ENCODE data around the gene MRE11.

DNA sequence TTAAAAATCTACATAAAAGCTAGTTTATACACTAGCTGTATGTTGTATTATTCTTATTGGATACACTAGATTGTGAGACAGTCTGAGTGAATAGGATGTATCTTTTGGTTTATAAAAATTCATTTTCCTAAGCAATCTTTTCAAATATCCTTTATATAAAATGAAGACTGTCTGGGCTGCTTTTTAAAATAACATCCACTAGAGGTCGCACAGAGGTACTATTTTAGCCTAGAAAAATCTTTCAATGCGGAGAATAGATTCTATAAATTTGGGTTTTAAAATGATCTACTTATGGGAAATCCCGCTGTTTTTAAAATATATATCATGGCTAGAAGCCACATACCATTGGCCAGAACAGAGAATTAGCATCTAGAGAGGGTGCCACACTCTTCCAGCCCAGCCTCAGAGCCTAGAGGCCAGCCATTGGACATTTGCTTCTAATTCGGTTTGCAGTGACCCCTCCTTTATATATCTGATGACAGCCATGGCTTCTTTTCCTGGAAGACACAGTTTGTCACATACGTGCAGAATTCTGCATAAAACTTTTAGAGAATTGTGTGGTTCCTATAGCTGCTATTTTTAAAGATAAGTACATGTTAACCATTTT, 25.9 kb upstream of the MRE11 start:
- TF ChIP-seq, protein P1, sequence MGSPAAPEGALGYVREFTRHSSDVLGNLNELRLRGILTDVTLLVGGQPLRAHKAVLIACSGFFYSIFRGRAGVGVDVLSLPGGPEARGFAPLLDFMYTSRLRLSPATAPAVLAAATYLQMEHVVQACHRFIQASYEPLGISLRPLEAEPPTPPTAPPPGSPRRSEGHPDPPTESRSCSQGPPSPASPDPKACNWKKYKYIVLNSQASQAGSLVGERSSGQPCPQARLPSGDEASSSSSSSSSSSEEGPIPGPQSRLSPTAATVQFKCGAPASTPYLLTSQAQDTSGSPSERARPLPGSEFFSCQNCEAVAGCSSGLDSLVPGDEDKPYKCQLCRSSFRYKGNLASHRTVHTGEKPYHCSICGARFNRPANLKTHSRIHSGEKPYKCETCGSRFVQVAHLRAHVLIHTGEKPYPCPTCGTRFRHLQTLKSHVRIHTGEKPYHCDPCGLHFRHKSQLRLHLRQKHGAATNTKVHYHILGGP (tag by site-specific recombination; IDR thresholded peaks at IDR 0.05) = no peak
- TF ChIP-seq ZNF521 (tag by site-specific recombination; IDR thresholded peaks at IDR 0.05) (no peak), ZNF16 (tag by site-specific recombination; IDR thresholded peaks at IDR 0.05; ENCODE audit: low read depth) (no peak), KLF1 (tag by site-specific recombination; IDR thresholded peaks at IDR 0.05) (no peak), ZNF626 (tag by site-specific recombination; IDR thresholded peaks at IDR 0.05) (no peak), ZNF37A (tag by site-specific recombination; IDR thresholded peaks at IDR 0.05) (no peak)
- TF ChIP-seq, protein P2, sequence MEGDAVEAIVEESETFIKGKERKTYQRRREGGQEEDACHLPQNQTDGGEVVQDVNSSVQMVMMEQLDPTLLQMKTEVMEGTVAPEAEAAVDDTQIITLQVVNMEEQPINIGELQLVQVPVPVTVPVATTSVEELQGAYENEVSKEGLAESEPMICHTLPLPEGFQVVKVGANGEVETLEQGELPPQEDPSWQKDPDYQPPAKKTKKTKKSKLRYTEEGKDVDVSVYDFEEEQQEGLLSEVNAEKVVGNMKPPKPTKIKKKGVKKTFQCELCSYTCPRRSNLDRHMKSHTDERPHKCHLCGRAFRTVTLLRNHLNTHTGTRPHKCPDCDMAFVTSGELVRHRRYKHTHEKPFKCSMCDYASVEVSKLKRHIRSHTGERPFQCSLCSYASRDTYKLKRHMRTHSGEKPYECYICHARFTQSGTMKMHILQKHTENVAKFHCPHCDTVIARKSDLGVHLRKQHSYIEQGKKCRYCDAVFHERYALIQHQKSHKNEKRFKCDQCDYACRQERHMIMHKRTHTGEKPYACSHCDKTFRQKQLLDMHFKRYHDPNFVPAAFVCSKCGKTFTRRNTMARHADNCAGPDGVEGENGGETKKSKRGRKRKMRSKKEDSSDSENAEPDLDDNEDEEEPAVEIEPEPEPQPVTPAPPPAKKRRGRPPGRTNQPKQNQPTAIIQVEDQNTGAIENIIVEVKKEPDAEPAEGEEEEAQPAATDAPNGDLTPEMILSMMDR (tag by site-specific recombination; IDR thresholded peaks at IDR 0.05) = no peak
- TF ChIP-seq, protein P3, sequence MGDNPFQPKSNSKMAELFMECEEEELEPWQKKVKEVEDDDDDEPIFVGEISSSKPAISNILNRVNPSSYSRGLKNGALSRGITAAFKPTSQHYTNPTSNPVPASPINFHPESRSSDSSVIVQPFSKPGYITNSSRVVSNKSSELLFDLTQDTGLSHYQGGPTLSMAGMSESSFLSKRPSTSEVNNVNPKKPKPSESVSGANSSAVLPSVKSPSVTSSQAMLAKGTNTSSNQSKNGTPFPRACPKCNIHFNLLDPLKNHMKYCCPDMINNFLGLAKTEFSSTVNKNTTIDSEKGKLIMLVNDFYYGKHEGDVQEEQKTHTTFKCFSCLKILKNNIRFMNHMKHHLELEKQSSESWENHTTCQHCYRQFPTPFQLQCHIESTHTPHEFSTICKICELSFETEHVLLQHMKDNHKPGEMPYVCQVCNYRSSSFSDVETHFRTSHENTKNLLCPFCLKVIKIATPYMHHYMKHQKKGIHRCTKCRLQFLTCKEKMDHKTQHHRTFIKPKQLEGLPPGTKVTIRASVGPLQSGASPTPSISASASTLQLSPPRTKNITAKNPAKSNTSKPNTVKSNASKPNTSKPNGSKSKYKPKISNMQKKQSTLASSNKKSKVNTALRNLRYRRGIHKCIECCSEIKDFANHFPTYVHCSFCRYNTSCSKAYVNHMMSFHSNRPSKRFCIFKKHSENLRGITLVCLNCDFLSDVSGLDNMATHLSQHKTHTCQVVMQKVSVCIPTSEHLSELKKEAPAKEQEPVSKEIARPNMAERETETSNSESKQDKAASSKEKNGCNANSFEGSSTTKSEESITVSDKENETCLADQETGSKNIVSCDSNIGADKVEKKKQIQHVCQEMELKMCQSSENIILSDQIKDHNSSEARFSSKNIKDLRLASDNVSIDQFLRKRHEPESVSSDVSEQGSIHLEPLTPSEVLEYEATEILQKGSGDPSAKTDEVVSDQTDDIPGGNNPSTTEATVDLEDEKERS (tag by site-specific recombination; IDR thresholded peaks at IDR 0.05) = no peak
